ENCODE results near the gene ZFP92.

The ZFP92 gene

GRCh38 chrX:153435845-153436244, 24.6 kb downstream of the ZFP92 start:
- H3K4me1 ChIP-seq (ENCODE audit: control insufficient read depth, insufficient read depth, low read length, poor library complexity, severe bottlenecking), result no peaks in the 10 kb centered on the region
- no peaks in the 10 kb centered on the region for H3K36me3 ChIP-seq (ENCODE audit: control insufficient read depth, insufficient read depth, low read length)
- no peak overlapping the region for H3K27ac ChIP-seq (ENCODE audit: insufficient read depth, low read length, poor library complexity, severe bottlenecking)
- H3K9me3 ChIP-seq (ENCODE audit: control insufficient read depth, low read length), result no peaks in the 10 kb centered on the region
- H3K27me3 ChIP-seq (replicated peaks; ENCODE audit: control insufficient read depth, insufficient read depth, low read length, poor library complexity, severe bottlenecking), result no peaks in the 10 kb centered on the region
- no peak for DNase-seq
- no peak overlapping the region for H3K4me3 ChIP-seq (ENCODE audit: insufficient read depth, low read depth, low read length, poor library complexity, severe bottlenecking)

- Histone ChIP-seq H3K4me3 (ENCODE audit: insufficient read depth, low read depth, low read length, poor library complexity, severe bottlenecking) (no peak overlapping the region), H3K27ac (ENCODE audit: insufficient read depth, low read length, poor library complexity, severe bottlenecking) (no peak overlapping the region), H3K9me3 (ENCODE audit: control insufficient read depth, low read length) (no peaks in the 10 kb centered on the region), H3K4me1 (ENCODE audit: control insufficient read depth, insufficient read depth, low read length, poor library complexity, severe bottlenecking) (no peaks in the 10 kb centered on the region), H3K36me3 (ENCODE audit: control insufficient read depth, insufficient read depth, low read length) (no peaks in the 10 kb centered on the region), H3K27me3 (replicated peaks; ENCODE audit: control insufficient read depth, insufficient read depth, low read length, poor library complexity, severe bottlenecking) (no peaks in the 10 kb centered on the region)
- DNase-seq, result no peak
Observed at GRCh38 chrX:153438532-153438931, 27.3 kb downstream of the ZFP92 start.

- H3K4me3 ChIP-seq (ENCODE audit: insufficient read depth, low read depth, low read length, poor library complexity, severe bottlenecking), result no peak overlapping the region
- H3K27me3 ChIP-seq (replicated peaks; ENCODE audit: control insufficient read depth, insufficient read depth, low read length, poor library complexity, severe bottlenecking), result no peaks in the 10 kb centered on the region
- no peaks in the 10 kb centered on the region for H3K36me3 ChIP-seq (ENCODE audit: control insufficient read depth, insufficient read depth, low read length)
- no peak overlapping the region for H3K27ac ChIP-seq (ENCODE audit: insufficient read depth, low read length, poor library complexity, severe bottlenecking)
- H3K4me1 ChIP-seq (ENCODE audit: control insufficient read depth, insufficient read depth, low read length, poor library complexity, severe bottlenecking), result no peaks in the 10 kb centered on the region
- no peak for DNase-seq
- no peaks in the 10 kb centered on the region for H3K9me3 ChIP-seq (ENCODE audit: control insufficient read depth, low read length)
Observed at GRCh38 chrX:153439977-153440376, 28.7 kb downstream of the ZFP92 start.

- H3K27me3 ChIP-seq (replicated peaks; ENCODE audit: control insufficient read depth, insufficient read depth, low read length, poor library complexity, severe bottlenecking), result no peaks in the 10 kb centered on the region
- no peak for DNase-seq
- no peaks in the 10 kb centered on the region for H3K4me1 ChIP-seq (ENCODE audit: control insufficient read depth, insufficient read depth, low read length, poor library complexity, severe bottlenecking)
- H3K9me3 ChIP-seq (ENCODE audit: control insufficient read depth, low read length), result no peaks in the 10 kb centered on the region
- H3K36me3 ChIP-seq (ENCODE audit: control insufficient read depth, insufficient read depth, low read length), result no peaks in the 10 kb centered on the region
- H3K4me3 ChIP-seq (ENCODE audit: insufficient read depth, low read depth, low read length, poor library complexity, severe bottlenecking), result no peak overlapping the region
- H3K27ac ChIP-seq (ENCODE audit: insufficient read depth, low read length, poor library complexity, severe bottlenecking), result no peak overlapping the region
Observed at GRCh38 chrX:153440556-153441135, 29.4 kb downstream of the ZFP92 start.

DNA sequence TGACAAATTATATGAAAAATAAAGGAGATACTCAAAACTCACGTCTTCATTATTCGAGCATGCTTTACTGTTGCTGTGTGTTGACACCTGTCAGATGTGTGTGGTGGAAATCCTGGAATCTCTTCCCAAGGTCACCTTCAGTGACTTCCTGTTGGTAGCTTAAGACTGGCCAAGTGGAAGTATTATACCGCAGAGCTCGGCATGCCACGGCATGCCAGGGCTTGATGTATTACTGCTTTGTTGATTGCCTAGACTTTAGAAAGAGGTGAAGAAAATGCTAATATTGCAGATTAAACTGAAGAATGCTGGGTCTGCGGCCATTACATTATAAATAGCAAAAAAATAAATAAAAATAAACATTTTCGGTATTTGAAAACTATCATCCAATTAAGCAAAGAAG, 30.0 kb downstream of the ZFP92 start:
- no peaks in the 10 kb centered on the region for H3K27me3 ChIP-seq (replicated peaks; ENCODE audit: control insufficient read depth, insufficient read depth, low read length, poor library complexity, severe bottlenecking)
- H3K4me3 ChIP-seq (ENCODE audit: insufficient read depth, low read depth, low read length, poor library complexity, severe bottlenecking), result no peak overlapping the region
- no peaks in the 10 kb centered on the region for H3K4me1 ChIP-seq (ENCODE audit: control insufficient read depth, insufficient read depth, low read length, poor library complexity, severe bottlenecking)
- H3K9me3 ChIP-seq (ENCODE audit: control insufficient read depth, low read length), result no peaks in the 10 kb centered on the region
- DNase-seq, result no peak
- no peak overlapping the region for H3K27ac ChIP-seq (ENCODE audit: insufficient read depth, low read length, poor library complexity, severe bottlenecking)
- no peaks in the 10 kb centered on the region for H3K36me3 ChIP-seq (ENCODE audit: control insufficient read depth, insufficient read depth, low read length)

DNA sequence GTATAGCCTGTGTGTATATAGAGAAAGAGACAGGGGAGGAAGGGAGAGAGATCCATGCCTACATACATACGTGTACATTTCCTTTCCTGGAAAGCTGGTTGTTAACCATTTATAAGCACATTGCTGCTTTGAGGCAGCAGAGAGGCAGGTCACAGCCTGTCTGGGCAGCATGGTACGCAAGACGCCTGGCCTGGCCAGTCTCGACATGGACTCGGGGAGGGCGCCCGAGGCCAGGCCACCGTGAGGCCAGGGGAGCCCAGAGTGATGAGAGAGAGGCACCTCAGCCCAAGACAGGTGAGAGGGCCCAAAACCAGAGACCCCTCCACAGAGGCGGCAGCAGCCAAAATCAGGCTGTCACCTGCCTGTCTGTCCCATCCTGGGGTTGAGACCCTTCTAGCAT, 30.7 kb downstream of the ZFP92 start:
- Histone ChIP-seq H3K27ac (ENCODE audit: insufficient read depth, low read length, poor library complexity, severe bottlenecking) (no peak overlapping the region), H3K4me3 (ENCODE audit: insufficient read depth, low read depth, low read length, poor library complexity, severe bottlenecking) (no peak overlapping the region), H3K27me3 (replicated peaks; ENCODE audit: control insufficient read depth, insufficient read depth, low read length, poor library complexity, severe bottlenecking) (no peaks in the 10 kb centered on the region), H3K36me3 (ENCODE audit: control insufficient read depth, insufficient read depth, low read length) (no peaks in the 10 kb centered on the region), H3K9me3 (ENCODE audit: control insufficient read depth, low read length) (no peaks in the 10 kb centered on the region), H3K4me1 (ENCODE audit: control insufficient read depth, insufficient read depth, low read length, poor library complexity, severe bottlenecking) (no peaks in the 10 kb centered on the region)
- DNase-seq, result no peak

- Histone ChIP-seq H3K27me3 (replicated peaks; ENCODE audit: control insufficient read depth, insufficient read depth, low read length, poor library complexity, severe bottlenecking) (no peaks in the 10 kb centered on the region), H3K27ac (ENCODE audit: insufficient read depth, low read length, poor library complexity, severe bottlenecking) (no peak overlapping the region), H3K4me3 (ENCODE audit: insufficient read depth, low read depth, low read length, poor library complexity, severe bottlenecking) (no peak overlapping the region), H3K36me3 (ENCODE audit: control insufficient read depth, insufficient read depth, low read length) (no peaks in the 10 kb centered on the region), H3K9me3 (ENCODE audit: control insufficient read depth, low read length) (no peaks in the 10 kb centered on the region), H3K4me1 (ENCODE audit: control insufficient read depth, insufficient read depth, low read length, poor library complexity, severe bottlenecking) (no peaks in the 10 kb centered on the region)
- DNase-seq, result no peak
Observed at GRCh38 chrX:153442463-153442862, 31.2 kb downstream of the ZFP92 start.

DNA sequence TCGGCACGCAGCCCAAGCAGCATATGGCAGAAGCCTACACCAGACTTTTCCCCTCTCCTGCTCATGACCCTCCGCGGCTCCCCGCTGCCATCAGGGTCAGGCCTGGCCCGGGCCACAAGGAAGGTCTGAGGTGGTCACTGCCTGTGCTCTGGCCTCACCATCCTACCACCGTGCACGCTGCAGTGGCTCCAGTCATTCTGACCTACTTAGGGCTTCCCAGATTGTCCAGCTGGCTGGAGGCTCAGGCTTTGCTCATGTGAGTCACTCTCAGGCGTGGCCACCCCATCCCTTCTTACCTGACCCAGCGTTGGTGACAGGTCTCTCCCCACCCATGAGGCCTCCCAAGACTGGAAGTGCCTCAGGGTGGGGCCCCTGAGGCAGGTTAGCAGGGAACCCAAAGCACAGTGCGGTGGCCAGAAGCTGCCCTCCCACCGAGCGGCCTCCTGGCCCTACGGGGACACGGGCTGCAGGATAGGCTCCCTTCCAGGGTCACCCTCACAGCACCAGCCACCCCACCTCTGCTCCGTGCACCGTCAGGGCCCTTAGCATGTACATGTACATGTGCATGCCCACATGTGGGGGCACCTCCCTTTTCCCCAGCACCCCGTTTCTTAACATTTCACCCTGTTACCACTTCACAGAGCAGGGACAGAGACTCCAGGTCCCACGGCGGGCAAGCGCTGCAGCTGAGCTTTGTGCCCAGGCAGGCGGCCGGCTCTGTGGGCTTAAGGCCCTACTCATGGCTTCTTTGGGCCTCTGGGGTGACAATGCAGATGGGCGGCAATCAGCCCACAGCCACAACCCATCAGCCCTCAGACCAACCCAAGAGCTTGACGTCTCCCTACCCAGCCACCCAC, 32.4 kb downstream of the ZFP92 start:
- no peaks in the 10 kb centered on the region for H3K27me3 ChIP-seq (replicated peaks; ENCODE audit: control insufficient read depth, insufficient read depth, low read length, poor library complexity, severe bottlenecking)

DNA sequence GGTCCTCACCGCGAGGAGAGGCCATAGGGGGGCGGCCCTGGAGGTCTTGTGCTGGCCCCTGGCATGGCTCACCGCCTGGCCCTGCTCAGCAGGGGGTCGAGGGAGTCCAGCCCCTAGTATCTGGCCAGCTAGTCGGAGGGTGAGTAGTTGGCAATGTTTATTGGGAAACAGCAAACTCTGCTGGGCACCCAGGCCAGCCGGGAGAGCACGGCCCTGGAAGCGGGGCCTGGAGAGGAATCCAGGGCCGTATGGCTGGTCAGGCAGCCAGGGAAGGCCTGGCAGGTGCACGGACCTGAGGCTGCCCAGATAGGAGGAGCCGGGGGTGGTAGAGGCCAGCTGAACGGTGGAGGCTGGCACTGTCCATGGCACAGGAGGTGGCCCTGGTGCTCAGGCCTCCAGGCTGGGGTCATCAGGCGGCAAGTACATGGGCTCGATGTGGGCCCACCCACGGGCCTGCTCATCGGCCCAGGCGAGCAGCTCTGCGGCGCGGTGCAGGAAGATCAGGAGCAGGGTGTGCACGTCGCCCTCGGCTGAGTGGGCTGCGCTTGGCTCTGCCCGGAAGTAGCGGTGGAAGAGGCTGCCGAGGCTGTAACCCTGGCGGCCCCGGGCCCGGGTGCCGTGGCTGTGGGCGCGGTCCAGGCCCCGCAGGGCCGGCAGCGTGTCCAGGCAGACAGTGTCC, 33.2 kb downstream of the ZFP92 start:
- DNase-seq, result no peak
- H3K9me3 ChIP-seq (ENCODE audit: control insufficient read depth, low read length), result no peaks in the 10 kb centered on the region
- H3K4me3 ChIP-seq (ENCODE audit: insufficient read depth, low read depth, low read length, poor library complexity, severe bottlenecking), result no peak overlapping the region
- H3K36me3 ChIP-seq (ENCODE audit: control insufficient read depth, insufficient read depth, low read length), result no peaks in the 10 kb centered on the region
- H3K4me1 ChIP-seq (ENCODE audit: control insufficient read depth, insufficient read depth, low read length, poor library complexity, severe bottlenecking), result no peaks in the 10 kb centered on the region
- H3K27me3 ChIP-seq (replicated peaks; ENCODE audit: control insufficient read depth, insufficient read depth, low read length, poor library complexity, severe bottlenecking), result no peaks in the 10 kb centered on the region
- H3K27ac ChIP-seq (ENCODE audit: insufficient read depth, low read length, poor library complexity, severe bottlenecking), result no peak overlapping the region

More for the DNA sequence above, 32.4 kb downstream of the ZFP92 start:
- no peak overlapping the region for H3K27ac ChIP-seq (ENCODE audit: insufficient read depth, low read length, poor library complexity, severe bottlenecking)
- DNase-seq, result no peak
- H3K4me3 ChIP-seq (ENCODE audit: insufficient read depth, low read depth, low read length, poor library complexity, severe bottlenecking), result no peak overlapping the region
- no peaks in the 10 kb centered on the region for H3K4me1 ChIP-seq (ENCODE audit: control insufficient read depth, insufficient read depth, low read length, poor library complexity, severe bottlenecking)
- H3K9me3 ChIP-seq (ENCODE audit: control insufficient read depth, low read length), result no peaks in the 10 kb centered on the region
- no peaks in the 10 kb centered on the region for H3K36me3 ChIP-seq (ENCODE audit: control insufficient read depth, insufficient read depth, low read length)
